ENCODE data around the gene CRYBA4. TPM values are rescaled to one million over a fixed set of nuclear protein-coding genes. Genes with fewer than 3 reads are reported as not detected.

The CRYBA4 gene
- total RNA-seq, 1 experiment from 2014 or later = not detected

DNA sequence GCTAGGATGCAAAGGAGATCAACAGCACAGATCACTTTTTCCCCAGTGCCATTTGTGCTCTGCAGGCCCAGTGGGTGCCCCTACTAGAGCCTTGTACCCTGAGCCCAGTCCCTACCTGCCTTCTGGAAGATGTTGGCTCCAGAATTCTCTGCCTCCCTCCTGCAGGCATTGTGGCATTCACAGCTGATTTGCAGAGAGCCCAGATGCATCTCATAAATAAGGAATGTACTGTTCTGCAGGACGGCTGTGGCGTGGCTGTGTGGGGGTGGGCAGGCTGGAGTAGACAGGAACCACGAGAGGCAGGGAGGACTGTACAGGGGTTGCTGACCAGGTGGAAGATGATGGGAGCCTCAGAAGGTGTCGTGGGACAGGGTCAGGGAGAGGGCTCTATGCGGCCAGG is 24.4 kb downstream of the CRYBA4 start:
- DNase-seq (ENCODE audit: low spot score) = no peak
- ChIA-PET POLR2A (ENCODE audit: low non-redundant PET) (no interaction called here), CTCF (no interaction called here)
- Histone ChIP-seq H3K36me3 (ENCODE audit: insufficient read depth, low read length, poor library complexity, severe bottlenecking) (no peaks in the 10 kb centered on the region), H3K4me1 (ENCODE audit: insufficient read depth, low read length, poor library complexity, severe bottlenecking) (peaks cover 34% of the 10 kb centered on the region), H3K27ac (ENCODE audit: low read depth, low read length, poor library complexity, severe bottlenecking) (no peak overlapping the region), H3K9me3 (ENCODE audit: low read depth, low read length, poor library complexity, severe bottlenecking) (no peaks in the 10 kb centered on the region), H3K4me3 (ENCODE audit: low read depth, low read length, poor library complexity, severe bottlenecking) (no peak overlapping the region), H3K27me3 (replicated peaks; ENCODE audit: insufficient read depth, low read depth, low read length, poor library complexity) (no peaks in the 10 kb centered on the region)
- TF ChIP-seq, protein P1, sequence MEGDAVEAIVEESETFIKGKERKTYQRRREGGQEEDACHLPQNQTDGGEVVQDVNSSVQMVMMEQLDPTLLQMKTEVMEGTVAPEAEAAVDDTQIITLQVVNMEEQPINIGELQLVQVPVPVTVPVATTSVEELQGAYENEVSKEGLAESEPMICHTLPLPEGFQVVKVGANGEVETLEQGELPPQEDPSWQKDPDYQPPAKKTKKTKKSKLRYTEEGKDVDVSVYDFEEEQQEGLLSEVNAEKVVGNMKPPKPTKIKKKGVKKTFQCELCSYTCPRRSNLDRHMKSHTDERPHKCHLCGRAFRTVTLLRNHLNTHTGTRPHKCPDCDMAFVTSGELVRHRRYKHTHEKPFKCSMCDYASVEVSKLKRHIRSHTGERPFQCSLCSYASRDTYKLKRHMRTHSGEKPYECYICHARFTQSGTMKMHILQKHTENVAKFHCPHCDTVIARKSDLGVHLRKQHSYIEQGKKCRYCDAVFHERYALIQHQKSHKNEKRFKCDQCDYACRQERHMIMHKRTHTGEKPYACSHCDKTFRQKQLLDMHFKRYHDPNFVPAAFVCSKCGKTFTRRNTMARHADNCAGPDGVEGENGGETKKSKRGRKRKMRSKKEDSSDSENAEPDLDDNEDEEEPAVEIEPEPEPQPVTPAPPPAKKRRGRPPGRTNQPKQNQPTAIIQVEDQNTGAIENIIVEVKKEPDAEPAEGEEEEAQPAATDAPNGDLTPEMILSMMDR (conservative IDR thresholded peaks at IDR 0.05; ENCODE audit: low read depth, low read length) = no peak
- no peak for TF ChIP-seq EZH2 (IDR thresholded peaks at IDR 0.05; ENCODE audit: borderline replicate concordance, low read depth, low read length, poor library complexity, severe bottlenecking)
- BruUV-seq (replicated peaks) = no TSS peak
- intact Hi-C loops (cut with micrococcal nuclease; ENCODE audit: unreplicated experiment) = no loop called here

DNA sequence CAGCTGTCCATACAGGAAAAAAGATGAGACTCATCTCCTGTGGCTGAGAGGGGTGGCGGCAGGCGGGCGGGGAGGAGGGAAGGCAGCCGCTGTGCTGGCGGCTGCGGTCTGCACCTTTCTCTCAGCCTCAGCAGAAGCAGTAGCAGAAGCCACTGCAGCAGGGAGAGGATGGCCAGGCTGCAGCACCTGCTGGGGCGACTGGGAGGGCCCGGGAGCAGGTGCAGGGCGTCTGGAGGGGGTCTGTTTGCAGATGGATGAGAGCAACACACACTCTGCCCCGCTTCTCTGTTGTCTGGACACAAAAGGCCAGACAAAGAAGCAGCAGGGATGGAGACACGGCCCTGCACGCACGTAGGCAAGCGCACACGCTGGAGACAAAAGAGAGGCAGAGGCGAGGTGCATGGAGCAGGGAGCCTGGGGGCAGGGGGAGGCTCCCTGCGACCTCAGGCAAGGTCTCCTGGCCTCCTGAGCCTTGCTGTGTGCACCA is 26.3 kb downstream of the CRYBA4 start:
- no peak for DNase-seq (ENCODE audit: low spot score)
- intact Hi-C loops (cut with micrococcal nuclease; ENCODE audit: unreplicated experiment) = no loop called here
- Histone ChIP-seq H3K9me3 (ENCODE audit: low read depth, low read length, poor library complexity, severe bottlenecking) (no peaks in the 10 kb centered on the region), H3K36me3 (ENCODE audit: insufficient read depth, low read length, poor library complexity, severe bottlenecking) (no peaks in the 10 kb centered on the region), H3K4me1 (ENCODE audit: insufficient read depth, low read length, poor library complexity, severe bottlenecking) (peaks cover 23% of the 10 kb centered on the region), H3K27ac (ENCODE audit: low read depth, low read length, poor library complexity, severe bottlenecking) (no peak overlapping the region), H3K4me3 (ENCODE audit: low read depth, low read length, poor library complexity, severe bottlenecking) (no peak overlapping the region), H3K27me3 (replicated peaks; ENCODE audit: insufficient read depth, low read depth, low read length, poor library complexity) (no peaks in the 10 kb centered on the region)
- POLR2A ChIA-PET (ENCODE audit: low non-redundant PET) = no interaction called here
- no TSS peak for BruUV-seq (replicated peaks)
- CTCF ChIA-PET = no interaction called here
- TF ChIP-seq EZH2 (IDR thresholded peaks at IDR 0.05; ENCODE audit: borderline replicate concordance, low read depth, low read length, poor library complexity, severe bottlenecking) = no peak
- TF ChIP-seq, protein P1 (conservative IDR thresholded peaks at IDR 0.05; ENCODE audit: low read depth, low read length) = no peak

DNA sequence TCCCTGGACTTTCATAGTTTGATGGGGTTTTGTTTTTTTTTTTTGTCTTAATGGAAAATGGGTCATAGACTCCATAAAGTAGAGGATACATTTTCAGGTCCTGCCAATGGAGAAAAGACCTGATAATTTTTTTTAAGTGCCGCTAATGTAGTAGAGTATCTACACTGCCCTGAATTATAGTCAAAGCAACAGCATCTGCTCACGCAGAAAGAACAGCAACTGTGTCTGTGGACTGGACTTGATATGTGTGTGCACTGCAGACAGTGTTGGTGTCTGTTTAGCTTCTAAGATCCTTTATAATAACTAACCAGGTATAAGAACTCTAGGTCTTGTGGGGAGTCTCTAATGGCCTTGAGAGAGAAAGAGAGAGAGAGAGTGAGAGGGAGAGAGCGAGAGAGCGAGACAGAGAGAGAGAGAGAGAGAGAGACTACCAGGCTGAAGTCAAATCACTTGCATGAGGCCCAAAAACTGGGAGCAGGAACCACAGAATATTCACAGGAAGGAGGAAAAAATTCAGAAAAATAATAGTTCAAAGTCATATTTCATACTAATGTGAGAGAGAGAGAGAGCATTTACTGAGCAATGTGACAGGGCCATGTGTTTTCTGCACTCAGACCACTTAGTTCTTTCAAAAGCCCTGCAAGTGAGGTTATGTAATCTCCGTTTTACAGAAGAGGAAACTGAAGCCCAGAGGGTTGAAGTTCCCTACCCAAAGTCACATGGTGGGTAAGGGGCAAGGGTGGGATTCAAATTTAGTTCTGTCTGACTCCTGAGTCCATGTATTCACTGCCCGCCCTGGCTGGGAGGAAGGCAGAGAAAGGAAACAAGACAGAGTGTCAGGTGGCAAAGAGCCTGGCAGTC is 27.0 kb downstream of the CRYBA4 start:
- H3K4me3 ChIP-seq (ENCODE audit: low read depth, low read length, poor library complexity, severe bottlenecking) = no peak overlapping the region
- ChIA-PET POLR2A (ENCODE audit: low non-redundant PET) (no interaction called here), CTCF (no interaction called here)
- TF ChIP-seq EZH2 (IDR thresholded peaks at IDR 0.05; ENCODE audit: borderline replicate concordance, low read depth, low read length, poor library complexity, severe bottlenecking) = no peak
- TF ChIP-seq, protein P1 (conservative IDR thresholded peaks at IDR 0.05; ENCODE audit: low read depth, low read length) = no peak
- H3K36me3 ChIP-seq (ENCODE audit: insufficient read depth, low read length, poor library complexity, severe bottlenecking) = no peaks in the 10 kb centered on the region
- no peak overlapping the region for H3K27ac ChIP-seq (ENCODE audit: low read depth, low read length, poor library complexity, severe bottlenecking)
- H3K4me1 ChIP-seq (ENCODE audit: insufficient read depth, low read length, poor library complexity, severe bottlenecking) = peaks cover 17% of the 10 kb centered on the region
- no peak for DNase-seq (ENCODE audit: low spot score)
- no peaks in the 10 kb centered on the region for H3K9me3 ChIP-seq (ENCODE audit: low read depth, low read length, poor library complexity, severe bottlenecking)
- H3K27me3 ChIP-seq (replicated peaks; ENCODE audit: insufficient read depth, low read depth, low read length, poor library complexity) = no peaks in the 10 kb centered on the region
- intact Hi-C loops (cut with micrococcal nuclease; ENCODE audit: unreplicated experiment) = no loop called here
- BruUV-seq (replicated peaks) = no TSS peak
